Keratinocyte (primary cell): ENCODE data around the gene NFKB2.
A peak's percentile ranks its signal among the peaks of the same experiment; 100 is the strongest.

ENCODE experiments used
- EZH2 ChIP-seq: IDR thresholded peaks from one replicate; pipeline ENCODE4 v1.6.1; 2012; ENCODE audit warnings: inconsistent platforms, mild to moderate bottlenecking, low read length, moderate library complexity
- TF ChIP-seq, protein P1 (sequence below), 3 experiments: IDR thresholded peaks in 1 of 3; conservative IDR thresholded peaks in 1 of 3; optimal IDR thresholded peaks in 1 of 3; 2 replicates in 2 of 3; 3 replicates in 1 of 3; pipeline versions ENCODE3 to v1.5.1; 2011; ENCODE audit warnings: low read length in 3 of 3, mild to moderate bottlenecking in 3 of 3, moderate library complexity in 2 of 3, control low read depth in 1 of 3, inconsistent platforms in 1 of 3; ENCODE audit not compliant: insufficient read depth in 2 of 3; ENCODE audit errors: extremely low read depth in 1 of 3

DNA sequence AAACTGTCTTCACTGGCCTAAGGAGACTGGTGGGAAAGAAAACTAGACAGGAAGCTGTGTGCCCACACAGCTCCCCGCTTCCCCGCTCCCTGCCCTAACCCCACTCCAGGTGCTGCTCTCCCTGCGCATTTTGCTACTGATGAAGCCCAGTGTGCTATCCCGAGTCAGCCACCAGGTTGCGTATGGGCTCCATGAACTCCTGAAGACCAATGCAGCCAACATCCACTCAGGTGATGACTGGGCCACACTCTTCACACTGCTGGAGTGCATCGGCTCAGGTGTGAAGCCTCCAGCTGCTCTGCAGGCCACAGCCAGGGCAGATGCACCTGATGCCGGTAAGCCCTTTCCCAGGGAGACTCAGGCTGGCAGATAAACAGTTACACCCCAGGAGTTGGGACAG lies 20.3 kb upstream of the NFKB2 start:
- TF ChIP-seq, protein P1, sequence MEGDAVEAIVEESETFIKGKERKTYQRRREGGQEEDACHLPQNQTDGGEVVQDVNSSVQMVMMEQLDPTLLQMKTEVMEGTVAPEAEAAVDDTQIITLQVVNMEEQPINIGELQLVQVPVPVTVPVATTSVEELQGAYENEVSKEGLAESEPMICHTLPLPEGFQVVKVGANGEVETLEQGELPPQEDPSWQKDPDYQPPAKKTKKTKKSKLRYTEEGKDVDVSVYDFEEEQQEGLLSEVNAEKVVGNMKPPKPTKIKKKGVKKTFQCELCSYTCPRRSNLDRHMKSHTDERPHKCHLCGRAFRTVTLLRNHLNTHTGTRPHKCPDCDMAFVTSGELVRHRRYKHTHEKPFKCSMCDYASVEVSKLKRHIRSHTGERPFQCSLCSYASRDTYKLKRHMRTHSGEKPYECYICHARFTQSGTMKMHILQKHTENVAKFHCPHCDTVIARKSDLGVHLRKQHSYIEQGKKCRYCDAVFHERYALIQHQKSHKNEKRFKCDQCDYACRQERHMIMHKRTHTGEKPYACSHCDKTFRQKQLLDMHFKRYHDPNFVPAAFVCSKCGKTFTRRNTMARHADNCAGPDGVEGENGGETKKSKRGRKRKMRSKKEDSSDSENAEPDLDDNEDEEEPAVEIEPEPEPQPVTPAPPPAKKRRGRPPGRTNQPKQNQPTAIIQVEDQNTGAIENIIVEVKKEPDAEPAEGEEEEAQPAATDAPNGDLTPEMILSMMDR (optimal IDR thresholded peaks at IDR 0.05 in 1 of 3, IDR thresholded peaks at IDR 0.05 in 1 of 3, conservative IDR thresholded peaks at IDR 0.05 in 1 of 3; ENCODE audit: extremely low read depth in 1 of 3, insufficient read depth in 2 of 3, low read length in 3 of 3), result peak in 1 of 3 experiments; percentile 18
- no peak for TF ChIP-seq EZH2
